Left lung (tissue), 10 donors: ENCODE data around the gene RNF207. TPM values are rescaled to one million over a fixed set of nuclear protein-coding genes. Genes with fewer than 3 reads are reported as not detected.

Source experiments
- ATAC-seq: fragments of 200-7000 bp; cut with Tn5 transposase; one replicate; pipeline ENCODE4 v1.9.1; 2020; ENCODE audit warnings: moderate library complexity
- DNase-seq, 4 donors: peaks; one replicate each; pipeline ENCODE4 v3.0.0-alpha.2; 2013 to 2020
- H3K27ac ChIP-seq, 2 donors: fragments of 200-600 bp; sonication (generic) in 1 of 2; one replicate each; pipeline versions ENCODE4 v1.5.0 to v1.8.0; 2020 to 2021
- H3K27me3 ChIP-seq, 2 donors: fragments of 200-600 bp; sonication (generic) in 1 of 2; one replicate each; pipeline versions ENCODE4 v1.5.0 to v1.8.0; 2020 to 2021
- H3K36me3 ChIP-seq, 2 donors: fragments of 200-600 bp; sonication (generic) in 1 of 2; one replicate each; pipeline versions ENCODE4 v1.5.0 to v1.8.0; 2020 to 2021
- H3K4me1 ChIP-seq, 2 donors: fragments of 200-600 bp; one replicate each; pipeline ENCODE4 v1.8.0; 2021
- H3K4me3 ChIP-seq, 2 donors: fragments of 200-600 bp; sonication (generic) in 1 of 2; one replicate each; pipeline versions ENCODE4 v1.5.0 to v1.8.0; 2020 to 2021; ENCODE audit warnings: mild to moderate bottlenecking in 1 of 2
- H3K9me3 ChIP-seq, 2 donors: fragments of 200-600 bp; sonication (generic) in 1 of 2; one replicate each; pipeline versions ENCODE4 v1.5.0 to v1.8.0; 2020 to 2021
- CTCF ChIP-seq, 2 donors: fragments of 200-600 bp; sonication (generic) in 1 of 2; IDR thresholded peaks; one replicate each; pipeline versions ENCODE4 v1.5.0 to v1.8.0; 2021; ENCODE audit warnings: antibody characterized with exemption in 2 of 2
- intact Hi-C, 2 donors: fragments of 100-400 bp; cut with DNase I; formaldehyde crosslinking; loops; one replicate each; pipeline versions ENCODE4 v1.11.2 to v1.14.2; 2022
- polyA plus RNA-seq, 6 donors: library from polyadenylated mRNA; unstranded; fragments of 120-200 nt; gene quantifications; one replicate each; pipeline ENCODE4 v1.2.1, GENCODE V29; 2013; ENCODE audit not compliant: insufficient read length in 6 of 6
- total RNA-seq, 2 donors: library from RNA; stranded (reverse); fragmentation: NEBNext Ultra II Directional; extraction: Animal tissue kit (Norgen Biotek cat#: 25700); gene quantifications; one replicate each; pipeline ENCODE4 v1.2.1, GENCODE V29; 2021
- donor health status: DM: no; HTN: yes; CAD: no.
- donor health status: DM: no; HTN: no; CAD: no.

RNF207 gene
- total and polyA plus RNA-seq, 8 donors, result 10.7 to 16.3 (median 13.1) TPM

GRCh38 chr1:6178751-6179563 is 27.0 kb upstream of the RNF207 start:
- no peak for DNase-seq
- H3K36me3 ChIP-seq, result no peaks in the 10 kb centered on the region
- peaks cover 0 to 26% of the 10 kb centered on the region in 2 donors for H3K4me1 ChIP-seq
- no peak overlapping the region for H3K27ac ChIP-seq
- H3K27me3 ChIP-seq, result peaks cover 28 to 74% of the 10 kb centered on the region in 2 donors
- intact Hi-C loops, result no loop called here
- no peak overlapping the region for H3K4me3 ChIP-seq
- ATAC-seq, result no peak
- TF ChIP-seq CTCF (IDR thresholded peaks at IDR 0.05), result no peak
- H3K9me3 ChIP-seq, result no peaks in the 10 kb centered on the region

DNA sequence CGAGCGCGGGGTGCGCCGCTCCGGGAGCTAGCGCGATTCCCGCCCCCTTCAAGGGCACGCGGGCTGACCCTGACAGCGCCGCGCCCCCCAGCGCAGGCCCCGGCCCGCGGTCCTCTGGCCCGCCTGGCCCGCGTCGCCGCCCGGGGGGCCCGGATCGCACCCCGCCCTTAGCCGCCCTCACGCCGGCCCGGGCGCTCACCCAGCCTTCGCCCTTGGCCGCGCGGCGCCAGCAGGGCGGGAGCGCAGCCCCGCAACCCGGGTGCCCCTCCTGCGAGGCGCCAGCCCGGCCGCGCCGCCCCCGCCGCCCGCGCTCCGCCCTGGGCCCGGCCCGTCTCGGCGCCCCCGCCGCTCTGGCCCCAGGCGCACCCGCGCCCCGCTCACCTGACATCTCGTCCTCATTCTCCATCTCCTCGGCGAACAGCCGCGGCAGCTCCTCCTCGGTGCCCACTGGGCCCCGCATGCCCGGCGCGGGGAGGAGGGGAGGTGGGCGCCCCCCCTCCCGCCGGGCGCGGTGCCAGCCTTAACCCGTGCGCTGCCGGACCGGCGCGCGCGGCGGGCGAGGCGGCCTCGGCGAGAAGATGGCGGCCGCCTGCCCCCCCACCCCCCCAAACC is 26.2 kb upstream of the RNF207 start:
- intact Hi-C loops, result no loop called here
- Histone ChIP-seq H3K27me3 (peaks cover 28 to 72% of the 10 kb centered on the region in 2 donors), H3K27ac (no peak overlapping the region), H3K4me1 (peaks cover 0 to 30% of the 10 kb centered on the region in 2 donors), H3K9me3 (no peaks in the 10 kb centered on the region), H3K4me3 (no peak overlapping the region), H3K36me3 (no peaks in the 10 kb centered on the region)
- TF ChIP-seq CTCF (IDR thresholded peaks at IDR 0.05), result no peak
- ATAC-seq, result no peak
- no peak for DNase-seq

- Histone ChIP-seq H3K9me3 (no peaks in the 10 kb centered on the region), H3K27ac (no peak within 1 kb of the TSS), H3K4me1 (peaks cover 0 to 30% of the 10 kb centered on the region in 2 donors), H3K27me3 (peaks cover 28 to 72% of the 10 kb centered on the region in 2 donors), H3K36me3 (peaks cover 0 to 4% of the 10 kb centered on the region in 2 donors), H3K4me3 (no peak within 1 kb of the TSS)
- DNase-seq (no peak), ATAC-seq (no peak)
- no peak for TF ChIP-seq CTCF (IDR thresholded peaks at IDR 0.05)
- intact Hi-C loops, result no loop called here
These were observed 25.6 kb upstream of the RNF207 start, which contains the start of gene CHD5 for GRCh38 chr1:6180268-6180706. Gene CHD5 (minus strand): TSS chr1:6180321. CDS start chr1:6180023, 298 bp downstream.

- Histone ChIP-seq H3K36me3 (peaks cover 0 to 9% of the 10 kb centered on the region in 2 donors), H3K4me1 (peaks cover 0 to 30% of the 10 kb centered on the region in 2 donors), H3K27ac (no peak overlapping the region), H3K27me3 (peaks cover 28 to 69% of the 10 kb centered on the region in 2 donors), H3K9me3 (no peaks in the 10 kb centered on the region), H3K4me3 (no peak overlapping the region)
- intact Hi-C loops, result no loop called here
- ATAC-seq (no peak), DNase-seq (no peak)
- TF ChIP-seq CTCF (IDR thresholded peaks at IDR 0.05), result no peak
These were observed 25.1 kb upstream of the RNF207 start for GRCh38 chr1:6180707-6181311.

DNA sequence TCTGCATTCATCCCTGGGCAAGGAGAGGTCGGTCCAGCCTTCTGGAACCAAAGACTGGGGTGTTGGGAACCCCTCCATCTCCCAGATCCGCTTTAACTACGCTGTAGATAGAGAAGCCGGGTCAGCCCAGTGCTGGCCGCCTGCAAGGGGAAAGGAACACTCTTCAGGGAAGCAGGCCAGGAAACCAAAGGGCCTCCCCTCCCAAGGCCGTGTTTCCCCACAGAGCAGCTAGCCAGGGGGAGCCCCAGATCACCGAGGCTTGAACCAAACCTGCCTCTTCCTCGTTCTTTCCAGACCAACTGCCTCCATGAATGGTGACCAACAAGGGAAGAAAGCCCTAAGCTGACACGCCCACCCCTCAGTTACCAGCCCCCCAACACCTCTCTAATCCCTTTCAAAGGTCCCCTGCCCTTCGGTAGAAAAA is 24.6 kb upstream of the RNF207 start:
- intact Hi-C loops, result no loop called here
- H3K27ac ChIP-seq, result no peak overlapping the region
- DNase-seq, result no peak
- H3K4me3 ChIP-seq, result no peak overlapping the region
- H3K27me3 ChIP-seq, result peaks cover 28 to 63% of the 10 kb centered on the region in 2 donors
- peaks cover 0 to 12% of the 10 kb centered on the region in 2 donors for H3K36me3 ChIP-seq
- no peak for ATAC-seq
- no peaks in the 10 kb centered on the region for H3K9me3 ChIP-seq
- peaks cover 0 to 30% of the 10 kb centered on the region in 2 donors for H3K4me1 ChIP-seq
- TF ChIP-seq CTCF (IDR thresholded peaks at IDR 0.05), result no peak
